Activated CD8-positive, alpha-beta memory T cell treated with anti-CD3 and anti-CD28 coated beads, Interleukin-2, amount 50 U/mL, for 1 hour (primary cell): ENCODE results near the gene CSRNP2.
A peak's percentile ranks its signal among the peaks of the same experiment; 100 is the strongest.
"Not testable (repeated sequence)": the region's sequence is repeated elsewhere in the genome, so short reads cannot be mapped to it uniquely, and the experiment has no call there.

Experiments used
- DNase-seq: peaks from one replicate; pipeline ENCODE4 v3.0.0-alpha.2; 2020; ENCODE audit errors: extremely low read depth

CSRNP2 gene, protein sequence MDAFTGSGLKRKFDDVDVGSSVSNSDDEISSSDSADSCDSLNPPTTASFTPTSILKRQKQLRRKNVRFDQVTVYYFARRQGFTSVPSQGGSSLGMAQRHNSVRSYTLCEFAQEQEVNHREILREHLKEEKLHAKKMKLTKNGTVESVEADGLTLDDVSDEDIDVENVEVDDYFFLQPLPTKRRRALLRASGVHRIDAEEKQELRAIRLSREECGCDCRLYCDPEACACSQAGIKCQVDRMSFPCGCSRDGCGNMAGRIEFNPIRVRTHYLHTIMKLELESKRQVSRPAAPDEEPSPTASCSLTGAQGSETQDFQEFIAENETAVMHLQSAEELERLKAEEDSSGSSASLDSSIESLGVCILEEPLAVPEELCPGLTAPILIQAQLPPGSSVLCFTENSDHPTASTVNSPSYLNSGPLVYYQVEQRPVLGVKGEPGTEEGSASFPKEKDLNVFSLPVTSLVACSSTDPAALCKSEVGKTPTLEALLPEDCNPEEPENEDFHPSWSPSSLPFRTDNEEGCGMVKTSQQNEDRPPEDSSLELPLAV

DNA sequence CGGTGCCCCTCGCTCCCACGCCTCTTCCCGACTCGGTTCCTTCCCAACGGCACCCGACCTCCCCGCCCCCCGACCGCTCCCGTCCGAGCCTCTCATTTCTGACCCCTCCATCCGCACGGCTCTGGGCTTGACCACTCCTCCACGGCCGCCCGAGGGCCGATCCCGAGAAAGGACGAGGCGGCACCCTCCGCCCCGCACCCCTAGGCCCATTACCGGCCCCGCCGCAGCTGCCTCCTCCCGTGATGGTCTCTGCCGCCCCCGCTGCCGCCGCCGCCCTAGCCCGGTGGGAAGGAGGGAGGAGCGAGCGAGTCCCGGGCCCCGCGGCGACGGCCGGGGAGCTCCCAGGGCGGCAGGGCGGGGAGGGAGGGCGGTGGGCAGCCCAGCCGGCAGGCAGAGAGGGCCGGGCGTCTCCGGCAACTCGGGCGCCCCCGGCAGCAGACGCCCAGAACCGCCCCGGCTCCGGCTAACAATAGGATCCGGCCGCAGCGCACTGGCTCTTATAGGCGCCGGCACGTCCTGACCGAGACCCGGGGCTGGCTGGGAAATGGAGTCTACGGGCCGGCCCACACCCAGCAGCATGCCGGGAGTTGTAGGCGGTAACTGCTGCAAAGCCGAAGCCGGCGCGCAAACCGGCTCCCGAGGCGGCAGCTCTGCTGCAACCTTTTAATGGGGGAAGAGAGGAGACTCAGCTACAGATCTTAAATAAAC, at the start of gene CSRNP2:
CSRNP2 (minus strand) TSS at position 471 of the 708 bp plus-strand sequence. CDS start 7,035 bp downstream, outside the sequence.
- DNase-seq: peak; percentile 87

DNA sequence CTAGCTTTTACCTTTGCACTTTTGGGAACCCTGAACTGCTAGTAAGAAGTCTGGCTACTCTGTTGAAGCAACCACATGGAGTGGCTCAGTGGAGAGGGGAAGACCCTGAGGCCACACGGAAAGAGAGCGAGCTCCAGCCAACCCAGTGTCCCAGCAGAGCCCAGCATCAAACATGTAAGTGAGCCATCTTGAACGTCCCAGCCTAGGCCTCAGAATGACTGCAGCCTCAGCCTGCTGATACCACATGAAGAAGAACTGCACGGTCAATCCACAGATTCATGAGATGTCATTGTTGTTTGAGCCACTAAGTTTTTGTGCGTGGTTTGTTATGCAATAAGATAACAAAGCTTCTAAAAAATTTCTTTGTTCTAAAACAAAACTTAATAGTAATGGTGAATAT, 49.3 kb upstream of the CSRNP2 start:
- no peak for DNase-seq

DNA sequence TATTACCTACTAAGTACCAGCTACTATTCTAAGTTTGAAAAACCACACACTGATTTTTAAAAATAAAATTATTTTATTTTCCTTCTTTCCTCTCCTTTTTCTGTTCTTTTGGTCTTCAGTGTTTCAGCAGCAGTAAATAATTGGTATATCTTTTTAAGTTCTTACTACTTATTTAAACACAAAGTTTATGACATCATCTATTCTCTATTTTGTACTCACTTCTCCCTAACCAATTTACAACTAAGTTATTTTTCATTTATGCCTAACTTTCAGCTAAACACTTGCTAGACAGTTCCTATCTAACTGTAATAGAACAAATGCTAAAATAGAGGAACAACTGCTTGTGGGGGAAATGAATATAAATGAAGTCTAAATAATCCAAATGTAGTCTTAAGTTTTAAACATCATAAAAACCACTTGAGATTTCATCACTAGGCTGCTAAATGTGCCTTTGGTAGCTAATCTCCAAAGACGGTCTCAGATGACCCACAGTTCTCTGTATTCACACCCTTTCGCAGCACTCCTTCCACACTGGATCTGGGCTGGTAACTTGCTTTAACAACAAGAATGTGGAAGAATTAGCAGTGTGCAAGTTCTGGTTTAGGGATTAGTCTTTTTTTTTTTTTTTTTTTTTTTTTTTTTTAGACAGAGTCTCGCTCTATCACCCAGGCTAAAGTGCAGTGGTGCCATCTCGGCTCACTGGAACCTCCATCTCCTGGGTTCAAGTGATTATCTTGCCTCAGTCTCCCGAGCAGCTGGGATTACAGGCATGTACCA, 48.5 kb upstream of the CSRNP2 start:
- DNase-seq: no peak

DNA sequence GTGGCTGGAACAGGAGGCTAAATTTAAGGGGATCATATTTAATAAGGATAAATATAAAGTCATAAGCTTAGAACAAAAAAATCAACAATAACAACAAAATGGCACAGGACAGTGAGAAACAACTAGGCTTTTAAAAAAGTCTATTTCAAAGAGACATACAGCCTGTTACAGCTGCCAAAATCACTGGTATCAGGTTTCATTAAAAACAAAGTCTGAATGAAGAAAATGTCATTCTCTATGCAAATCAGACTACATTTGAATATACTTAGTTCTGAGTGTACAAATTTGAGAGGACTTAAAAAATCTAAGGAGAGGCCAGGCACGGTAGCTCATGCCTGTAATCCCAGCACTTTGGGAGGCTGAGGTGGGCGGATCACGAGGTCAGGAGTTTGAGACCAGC, 45.5 kb upstream of the CSRNP2 start:
- no peak for DNase-seq

DNA sequence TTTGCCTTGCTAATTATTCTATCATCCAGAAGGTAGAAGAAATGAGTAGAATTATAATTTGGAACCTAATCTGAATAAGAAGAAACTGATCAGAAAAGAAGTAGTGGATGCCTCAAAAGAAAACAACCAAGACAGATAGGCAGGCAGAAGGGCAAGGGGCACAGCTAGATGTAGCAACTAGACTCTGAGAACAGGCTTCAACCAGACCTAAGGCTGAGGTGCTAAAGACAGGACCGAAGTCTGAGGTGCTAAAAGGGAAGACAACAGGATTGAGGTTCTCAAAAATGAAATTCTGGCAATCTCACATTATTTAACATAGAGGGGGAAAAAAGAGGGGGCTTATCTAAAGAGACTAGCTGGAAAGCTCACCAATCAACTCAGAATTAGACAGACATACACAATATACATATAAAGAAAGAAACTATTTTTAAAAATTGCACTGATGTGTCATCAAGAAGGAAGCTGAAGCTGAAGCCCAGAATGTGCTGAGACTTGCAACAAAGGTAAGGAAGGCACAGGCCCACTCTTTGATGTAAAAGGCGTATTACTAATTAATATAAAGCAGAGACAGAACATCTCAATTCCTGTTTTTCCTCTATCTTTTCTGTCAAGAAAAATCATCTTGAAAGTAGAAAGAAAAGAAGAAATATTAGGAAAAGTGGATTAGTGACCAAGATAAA, 43.8 kb upstream of the CSRNP2 start:
- no peak for DNase-seq

DNA sequence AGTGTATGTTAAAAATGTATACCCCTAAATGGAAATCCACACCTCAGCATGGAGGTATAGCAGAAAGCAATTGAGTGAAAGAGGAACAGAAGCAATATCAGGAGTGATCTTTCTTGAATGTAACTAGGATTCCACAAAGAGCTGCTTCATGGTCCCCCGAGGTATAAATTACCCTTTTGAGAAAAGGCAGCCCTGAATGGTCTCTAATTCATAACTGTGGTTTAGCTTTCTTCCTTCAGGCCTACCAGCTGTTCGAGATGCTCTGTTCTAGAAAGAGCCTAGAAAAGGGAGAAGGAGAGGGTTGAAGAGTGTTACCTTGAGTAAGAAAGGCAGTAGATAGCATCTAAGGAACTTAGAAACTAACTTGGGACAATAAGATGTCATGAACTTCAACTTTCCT, 42.9 kb upstream of the CSRNP2 start:
- no peak for DNase-seq

DNA sequence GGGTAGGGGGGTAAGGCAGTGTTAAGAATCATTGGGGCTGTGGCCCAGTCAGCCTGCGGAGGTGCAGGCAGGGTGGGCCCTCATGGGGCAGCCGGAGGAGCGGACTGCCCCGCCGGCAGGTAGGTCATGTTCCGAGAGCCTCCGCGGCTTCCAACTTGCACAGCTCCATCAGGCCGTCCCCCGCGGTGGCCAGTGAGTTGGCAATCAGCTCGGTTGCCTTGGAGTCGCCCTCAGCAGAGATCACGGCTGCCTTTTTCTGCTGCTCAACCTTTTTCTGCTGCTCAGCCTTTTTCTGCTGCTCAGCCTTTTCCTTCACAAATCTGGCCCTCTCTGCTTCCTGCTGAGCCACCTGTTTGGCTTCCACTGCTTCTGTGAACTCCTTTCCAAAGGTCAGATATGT, 41.1 kb upstream of the CSRNP2 start:
- no peak for DNase-seq

DNA sequence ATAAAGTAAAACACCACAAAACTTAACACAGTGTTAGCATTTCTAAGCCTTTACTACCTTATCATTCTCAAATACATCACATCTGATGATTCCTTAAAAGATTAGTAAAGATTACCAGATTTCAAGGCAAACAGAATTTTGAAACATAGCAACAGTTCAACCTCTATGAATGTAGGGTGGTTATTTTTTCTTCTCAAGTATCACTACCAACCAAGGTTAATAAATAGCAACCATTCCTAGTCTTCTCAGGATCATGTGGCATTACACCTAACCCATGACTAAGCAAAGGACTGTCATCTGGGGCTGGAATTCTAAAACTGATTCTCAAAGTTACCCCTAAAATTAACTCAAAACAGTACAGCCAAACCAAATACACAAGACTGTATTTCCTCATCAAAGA, 39.4 kb upstream of the CSRNP2 start:
- no peak for DNase-seq

DNA sequence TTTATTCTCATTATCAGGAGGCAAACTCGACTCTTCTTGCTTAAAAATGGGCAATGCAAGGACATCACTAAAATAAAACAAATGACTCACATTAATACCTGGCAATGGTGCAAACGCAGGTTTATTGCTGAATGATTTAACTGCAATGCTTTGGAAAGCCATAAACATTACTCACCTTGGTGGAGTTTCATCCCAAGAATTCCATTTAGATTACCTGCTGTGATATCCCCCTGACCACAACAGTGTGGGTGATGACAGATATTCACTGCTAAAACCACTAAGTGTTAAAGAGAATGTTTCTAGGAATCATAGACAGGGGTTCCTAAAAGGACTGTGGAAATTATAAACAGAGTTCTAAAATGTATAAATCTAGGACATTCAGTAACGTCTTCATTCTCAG, 35.3 kb upstream of the CSRNP2 start:
- DNase-seq: no peak

DNA sequence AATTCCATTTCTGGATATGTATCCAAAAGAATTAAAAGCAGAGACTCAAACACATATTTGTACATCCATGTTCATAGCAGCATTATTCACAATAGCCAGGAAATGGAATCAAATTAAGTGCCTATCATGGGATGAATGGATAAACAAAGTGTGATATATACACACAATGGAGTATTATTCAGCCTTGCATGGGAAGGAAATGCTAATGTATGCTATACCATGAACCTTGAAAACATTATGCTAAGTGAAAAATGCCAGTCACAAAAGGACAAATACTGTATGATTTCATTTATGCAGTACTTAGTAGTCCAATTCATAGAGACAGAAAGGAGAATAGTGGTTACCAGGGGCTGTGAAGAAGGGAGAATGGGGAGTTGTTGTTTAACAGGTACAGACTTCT, 32.1 kb upstream of the CSRNP2 start:
- DNase-seq: no peak

DNA sequence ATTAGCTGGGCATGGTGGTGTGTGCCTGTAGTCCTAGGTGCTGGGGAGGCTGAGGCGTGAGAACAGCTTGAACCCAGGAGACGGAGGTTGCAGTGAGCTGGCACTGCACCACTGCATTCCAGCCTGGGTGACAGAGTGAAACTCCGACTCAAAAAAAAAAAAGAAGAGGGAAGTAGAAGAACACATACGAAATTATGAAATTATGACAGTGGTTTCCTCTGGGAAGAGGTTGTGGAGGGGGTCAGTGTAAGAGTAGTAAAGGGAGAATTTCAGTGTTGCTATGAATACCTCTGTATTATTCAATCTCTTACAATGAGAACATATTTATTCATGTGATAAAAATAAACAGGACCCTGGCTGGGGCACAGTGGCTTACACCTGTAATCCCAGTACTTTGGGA, 24.7 kb upstream of the CSRNP2 start:
- no peak for DNase-seq

DNA sequence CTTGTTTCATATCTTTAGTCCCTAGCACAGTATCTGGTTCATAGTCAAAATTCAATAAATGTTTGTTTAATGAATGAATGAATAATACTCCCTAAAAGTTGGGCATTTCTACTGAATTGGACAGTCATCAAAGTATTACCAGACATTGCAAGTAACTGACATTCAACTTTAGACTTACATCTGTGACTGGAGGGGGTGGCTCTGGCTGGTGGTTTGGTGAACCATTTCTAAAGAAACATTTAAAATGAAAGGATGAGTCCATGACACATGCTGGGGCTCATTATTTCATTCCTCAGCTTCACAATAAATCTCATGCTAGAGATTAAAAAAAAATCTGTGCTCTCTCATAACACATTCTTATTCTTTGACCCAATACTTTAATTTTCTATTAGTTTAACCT, 20.6 kb upstream of the CSRNP2 start:
- no peak for DNase-seq

DNA sequence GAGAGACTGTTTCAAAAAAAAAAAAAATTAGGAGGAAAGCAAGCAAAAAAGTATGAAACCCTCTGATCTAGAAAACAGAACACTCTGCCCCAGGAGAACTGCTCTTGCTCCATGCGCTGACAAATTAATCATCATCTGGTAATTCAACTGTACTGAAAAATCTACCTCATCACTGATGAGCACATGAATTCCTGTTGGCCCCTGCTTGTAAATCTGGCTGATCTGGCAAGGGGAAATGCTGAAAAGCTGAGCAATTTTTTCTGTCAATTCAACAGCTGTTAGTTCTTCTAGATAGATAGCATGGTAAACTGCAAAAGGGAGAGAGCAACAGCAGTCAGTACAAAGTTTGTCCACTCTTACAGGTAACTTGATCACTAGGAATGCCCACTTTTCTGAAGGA, 15.2 kb upstream of the CSRNP2 start:
- DNase-seq: no peak

DNA sequence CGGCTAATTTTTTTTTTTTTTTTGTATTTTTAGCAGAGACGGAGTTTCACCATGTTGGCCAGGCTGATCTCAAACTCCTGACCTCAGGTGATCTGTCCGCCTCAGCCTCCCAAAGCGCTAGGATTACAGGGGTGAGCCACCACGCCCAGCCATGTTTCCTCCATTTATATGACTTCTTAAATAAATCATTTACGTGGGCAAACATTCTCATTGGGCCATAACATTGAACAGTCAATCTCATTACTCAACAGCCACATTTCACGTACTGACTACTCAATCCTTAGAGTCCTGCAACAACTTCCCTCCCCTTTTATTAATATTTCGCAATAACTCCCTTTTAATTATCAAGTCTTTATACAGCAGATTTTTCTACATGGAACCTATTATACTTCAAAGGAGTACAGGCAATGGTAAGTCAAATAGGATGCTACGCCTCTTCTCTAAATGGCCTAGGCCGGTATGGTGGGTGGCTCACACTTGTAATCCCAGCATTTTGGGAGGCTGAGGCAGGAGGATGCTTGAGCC, 7.4 kb upstream of the CSRNP2 start:
- no peak for DNase-seq

DNA sequence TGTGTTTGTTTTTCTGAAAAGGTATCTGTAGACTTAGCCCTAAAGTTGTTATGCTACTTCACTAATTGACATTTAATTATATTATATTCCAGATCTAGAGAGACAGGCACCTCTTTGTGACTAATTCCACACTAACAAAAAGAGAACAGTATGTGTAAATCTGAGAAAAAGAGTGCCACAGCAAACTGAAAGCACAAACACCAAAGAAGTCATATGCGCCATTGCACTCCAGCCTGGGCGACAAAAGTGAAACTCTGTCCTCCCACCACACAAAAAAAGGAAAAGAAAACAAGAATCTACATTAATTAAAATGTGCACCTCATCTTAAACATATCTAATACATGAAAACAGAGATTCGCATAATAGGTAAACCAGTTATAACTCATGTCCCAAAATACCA, 4.4 kb upstream of the CSRNP2 start:
- DNase-seq: no peak

DNA sequence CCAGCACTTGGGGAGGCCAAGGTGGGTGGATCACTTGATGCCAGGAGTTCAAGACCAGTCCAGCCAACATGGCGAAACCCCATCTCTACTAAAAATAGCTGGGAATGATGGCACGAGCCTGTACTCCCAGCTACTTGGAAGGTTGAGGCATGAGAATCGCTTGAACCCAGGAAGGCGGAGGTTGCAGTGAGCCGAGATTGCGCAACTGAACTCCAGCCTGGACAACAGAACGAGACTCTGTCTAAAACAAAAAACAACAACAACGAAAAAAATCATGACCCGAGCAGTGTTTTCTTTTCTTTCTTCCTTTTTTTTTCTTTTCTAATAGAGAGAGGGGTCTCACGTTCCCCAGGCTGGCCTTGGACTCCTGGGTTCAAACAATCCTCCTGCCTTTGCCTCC, 3.5 kb upstream of the CSRNP2 start:
- DNase-seq: no peak

DNA sequence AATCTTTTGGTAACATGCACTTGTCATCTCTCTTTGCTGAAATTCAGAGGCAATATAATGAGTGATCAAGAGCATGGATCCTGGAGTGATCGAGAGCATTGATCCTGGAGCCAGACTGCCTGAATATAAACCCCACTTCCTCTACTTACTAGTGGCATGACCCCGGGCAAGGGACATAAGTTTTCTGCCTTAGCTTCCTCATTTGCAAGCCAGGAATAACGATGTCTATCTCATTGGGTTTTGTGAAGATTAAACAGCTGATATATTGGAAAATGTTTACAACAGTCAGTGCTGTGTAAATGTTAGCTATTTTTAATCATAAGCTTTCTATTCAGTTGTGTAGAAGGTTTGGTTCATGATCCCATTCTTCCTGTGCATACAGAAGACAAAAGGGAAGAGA, 2.4 kb upstream of the CSRNP2 start:
- no peak for DNase-seq

DNA sequence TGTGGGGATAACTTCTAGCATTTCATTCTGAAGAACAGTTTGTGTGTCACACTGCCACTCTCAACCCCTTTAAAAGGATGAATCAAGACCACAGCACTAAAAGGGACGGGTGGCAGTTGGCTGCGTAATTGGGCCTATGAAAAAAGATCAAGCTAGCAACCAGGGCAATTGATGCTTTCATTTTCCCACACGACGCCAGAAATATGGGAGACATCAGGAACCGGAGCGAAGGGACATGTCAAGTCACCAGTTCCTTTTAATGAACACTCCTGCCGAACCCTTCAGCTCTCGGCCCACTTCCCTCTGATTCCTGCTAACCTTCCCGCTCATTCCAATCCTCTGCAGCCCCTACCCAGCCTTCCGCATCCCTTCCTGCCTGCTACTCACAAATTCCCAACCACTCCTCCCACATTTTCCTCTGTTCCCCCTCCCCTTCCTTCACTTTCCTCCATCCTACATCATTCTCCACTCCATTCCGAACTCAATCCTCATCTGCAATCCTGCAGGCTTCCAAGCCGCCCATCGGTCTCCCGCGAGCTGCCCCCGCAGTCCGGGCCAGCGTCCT, 753 bp downstream of the CSRNP2 start:
- no peak for DNase-seq

DNA sequence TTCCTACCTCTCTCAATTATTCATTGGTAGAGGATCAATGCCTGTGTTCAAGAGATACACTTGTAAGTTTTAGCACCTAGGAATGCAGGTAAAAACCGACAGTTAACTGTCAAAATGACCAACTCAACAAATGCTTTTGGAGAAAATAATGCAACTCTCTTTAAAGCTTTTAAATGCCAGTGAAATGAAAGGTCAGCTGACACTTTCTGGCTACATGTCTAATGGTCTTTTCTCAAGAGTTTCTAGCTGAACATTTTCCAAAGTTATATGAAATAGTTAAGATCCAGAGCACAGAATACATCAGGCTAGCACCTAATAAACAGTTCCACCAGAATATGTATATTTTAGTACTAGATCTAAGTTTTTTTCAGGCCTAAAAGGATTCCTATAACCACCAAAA, 2.0 kb downstream of the CSRNP2 start:
- no peak for DNase-seq

DNA sequence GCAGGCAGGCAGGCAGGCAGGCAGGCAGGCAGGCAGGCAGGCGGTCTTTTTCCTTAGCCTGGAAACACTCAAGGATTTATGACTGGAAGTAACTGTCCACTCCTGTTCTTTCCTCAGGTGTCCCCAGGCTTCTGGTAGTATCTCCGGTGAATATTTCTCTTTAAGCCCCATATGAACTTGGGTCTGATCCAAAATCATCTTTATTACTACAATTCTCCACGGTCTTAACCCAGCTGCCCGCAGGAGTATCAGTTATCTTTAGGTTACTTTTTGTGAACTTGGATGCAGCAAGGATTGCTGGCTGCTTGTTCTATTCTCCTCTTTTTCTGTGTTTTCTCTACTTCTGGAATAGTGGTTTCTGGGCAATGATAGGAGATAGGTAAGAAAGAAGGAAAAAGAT, 3.3 kb downstream of the CSRNP2 start:
- no peak for DNase-seq

DNA sequence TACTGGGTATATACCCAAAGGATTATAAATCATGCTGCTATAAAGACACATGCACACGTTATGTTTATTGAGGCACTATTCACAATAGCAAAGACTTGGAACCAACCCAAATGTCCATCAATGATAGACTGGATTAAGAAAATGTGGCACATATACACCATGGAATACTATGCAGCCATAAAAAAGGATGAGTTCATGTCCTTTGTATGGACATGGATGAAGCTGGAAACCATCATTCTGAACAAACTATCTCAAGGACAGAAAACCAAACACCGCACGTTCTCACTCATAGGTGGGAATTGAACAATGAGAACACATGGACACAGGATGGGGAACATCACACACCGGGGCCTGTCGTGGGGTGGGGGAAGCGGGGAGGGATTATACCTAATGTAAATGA, 4.5 kb downstream of the CSRNP2 start:
- DNase-seq: not testable (repeated sequence)
